H9 (cell line): ENCODE measurements around the gene SMAD3. TPM values are rescaled to one million over a fixed set of nuclear protein-coding genes. Genes with fewer than 3 reads are reported as not detected.
A peak's percentile ranks its signal among the peaks of the same experiment; 100 is the strongest.

Source experiments
- DNase-seq: peaks from one replicate; pipeline ENCODE4 v3.0.0-alpha.2; 2017
- H2AFZ ChIP-seq: one replicate; pipeline ENCODE4 v1.6.1; 2013; ENCODE audit warnings: mild to moderate bottlenecking, low read length, control low read depth, moderate library complexity
- H2AK5ac ChIP-seq: 2 replicates; pipeline ENCODE4 v1.6.1; 2013; ENCODE audit warnings: low read length, control low read depth, mixed read lengths; ENCODE audit not compliant: insufficient read length
- H2BK120ac ChIP-seq: one replicate; pipeline ENCODE4 v1.6.1; 2013; ENCODE audit warnings: low read depth, mild to moderate bottlenecking, low read length, control low read depth, inconsistent platforms; ENCODE audit not compliant: poor library complexity, severe bottlenecking
- H2BK12ac ChIP-seq: 2 replicates; pipeline ENCODE4 v1.6.1; 2013; ENCODE audit warnings: low read length, control low read depth, mixed read lengths, low read depth; ENCODE audit not compliant: insufficient read length
- H2BK15ac ChIP-seq: 2 replicates; pipeline ENCODE4 v1.6.1; 2013; ENCODE audit warnings: low read depth, low read length, control low read depth
- H2BK20ac ChIP-seq: one replicate; pipeline ENCODE4 v1.6.1; 2013; ENCODE audit warnings: low read depth, mild to moderate bottlenecking, low read length, control low read depth, inconsistent platforms; ENCODE audit not compliant: poor library complexity, severe bottlenecking
- H2BK5ac ChIP-seq: 2 replicates; pipeline ENCODE4 v1.6.1; 2013; ENCODE audit warnings: low read length, control low read depth, mixed read lengths; ENCODE audit not compliant: insufficient read length
- H3K14ac ChIP-seq: 2 replicates; pipeline ENCODE4 v1.6.1; 2013; ENCODE audit warnings: low read length, control low read depth; ENCODE audit not compliant: insufficient read depth
- H3K18ac ChIP-seq: 2 replicates; pipeline ENCODE4 v1.6.1; 2013; ENCODE audit warnings: low read depth, mild to moderate bottlenecking, mixed read lengths, low read length, control low read depth; ENCODE audit not compliant: insufficient read length
- H3K23ac ChIP-seq: 2 replicates; pipeline ENCODE4 v1.6.1; 2013; ENCODE audit warnings: low read length, control low read depth, mixed read lengths, low read depth; ENCODE audit not compliant: insufficient read length
- H3K23me2 ChIP-seq: 2 replicates; pipeline ENCODE4 v1.6.1; 2013; ENCODE audit warnings: low read depth, mild to moderate bottlenecking, mixed read lengths, low read length, control low read depth; ENCODE audit not compliant: insufficient read length, poor library complexity, severe bottlenecking
- H3K27ac ChIP-seq: 2 replicates; pipeline ENCODE4 v1.5.1; 2013; ENCODE audit warnings: low read length, control low read depth, mixed read lengths, low read depth; ENCODE audit not compliant: insufficient read length
- H3K27me3 ChIP-seq: 2 replicates; pipeline ENCODE4 v1.6.1; 2013; ENCODE audit warnings: low read length, control low read depth, inconsistent platforms; ENCODE audit not compliant: insufficient read depth
- H3K4ac ChIP-seq: 2 replicates; pipeline ENCODE4 v1.6.1; 2013; ENCODE audit warnings: low read depth, mild to moderate bottlenecking, control low read depth, inconsistent platforms, low read length, moderate library complexity
- H3K4me1 ChIP-seq: 2 replicates; pipeline ENCODE4 v1.6.1; 2013; ENCODE audit warnings: low read length, control low read depth, inconsistent platforms; ENCODE audit not compliant: insufficient read depth
- H3K4me2 ChIP-seq: 2 replicates; pipeline ENCODE4 v1.6.1; 2013; ENCODE audit warnings: low read length, control low read depth, mixed read lengths; ENCODE audit not compliant: insufficient read length, insufficient read depth
- H3K56ac ChIP-seq: 2 replicates; pipeline ENCODE4 v1.6.1; 2013; ENCODE audit warnings: low read depth, mild to moderate bottlenecking, mixed read lengths, low read length, control low read depth; ENCODE audit not compliant: insufficient read length
- H3K79me1 ChIP-seq: 2 replicates; pipeline ENCODE4 v1.6.1; 2013; ENCODE audit warnings: low read depth, mild to moderate bottlenecking, moderate library complexity, low read length, control low read depth, inconsistent platforms; ENCODE audit not compliant: insufficient read depth, poor library complexity, severe bottlenecking
- H3K79me2 ChIP-seq: 2 replicates; pipeline ENCODE4 v1.6.1; 2013; ENCODE audit warnings: low read length, control low read depth, inconsistent platforms; ENCODE audit not compliant: insufficient read depth
- H3K9ac ChIP-seq: 2 replicates; pipeline ENCODE4 v1.6.1; 2013; ENCODE audit warnings: low read length, control low read depth, mixed read lengths; ENCODE audit not compliant: insufficient read length; ENCODE audit errors: extremely low read depth
- H3K9me3 ChIP-seq: one replicate; pipeline ENCODE4 v1.6.1; 2013; ENCODE audit warnings: low read depth, low read length, inconsistent platforms; ENCODE audit not compliant: control insufficient read depth
- H3T11ph ChIP-seq: one replicate; pipeline ENCODE4 v1.6.1; 2013; ENCODE audit warnings: mild to moderate bottlenecking, low read length, control low read depth, inconsistent platforms
- H4K20me1 ChIP-seq: one replicate; pipeline ENCODE4 v1.6.1; 2013; ENCODE audit not compliant: control insufficient read depth, insufficient read length, insufficient read depth
- H4K5ac ChIP-seq: 2 replicates; pipeline ENCODE4 v1.6.1; 2013; ENCODE audit warnings: low read depth, mild to moderate bottlenecking, mixed read lengths, low read length, control low read depth; ENCODE audit not compliant: insufficient read length
- H4K8ac ChIP-seq: replicated peaks from 2 replicates; pipeline ENCODE4 v1.6.1; 2013; ENCODE audit warnings: low read length, control low read depth, mixed read lengths, low read depth; ENCODE audit not compliant: insufficient read length
- H4K91ac ChIP-seq: 2 replicates; pipeline ENCODE4 v1.6.1; 2013; ENCODE audit warnings: low read depth, mild to moderate bottlenecking, moderate library complexity, mixed read lengths, low read length, control low read depth; ENCODE audit not compliant: insufficient read length
- H3K27ac Mint-ChIP-seq, 3 experiments: 2 replicates in 2 of 3; 3 replicates in 1 of 3; pipeline ENCODE4 v1.8.0; 2020 to 2021; ENCODE audit warnings: mixed read lengths in 3 of 3, mild to moderate bottlenecking in 1 of 3, moderate library complexity in 1 of 3
- H3K27me3 Mint-ChIP-seq: 2 replicates; pipeline ENCODE4 v1.8.0; 2021; ENCODE audit warnings: low read depth, mild to moderate bottlenecking, moderate library complexity, mixed read lengths
- H3K36me3 Mint-ChIP-seq, 3 experiments: 2 replicates in 2 of 3; 3 replicates in 1 of 3; pipeline ENCODE4 v1.8.0; 2020 to 2021; ENCODE audit warnings: low read depth in 3 of 3, mixed read lengths in 3 of 3; ENCODE audit not compliant: insufficient read depth in 1 of 3
- H3K4me1 Mint-ChIP-seq, 2 experiments: 2 replicates each; pipeline ENCODE4 v1.8.0; 2020; ENCODE audit warnings: mixed read lengths in 2 of 2
- H3K4me3 Mint-ChIP-seq, 2 experiments: 2 replicates in 1 of 2; 3 replicates in 1 of 2; pipeline ENCODE4 v1.8.0; 2020 to 2021; ENCODE audit warnings: mild to moderate bottlenecking in 2 of 2, mixed read lengths in 2 of 2, moderate library complexity in 1 of 2
- H3K9me3 Mint-ChIP-seq, 2 experiments: 2 replicates in 1 of 2; 3 replicates in 1 of 2; pipeline ENCODE4 v1.8.0; 2020; ENCODE audit warnings: mild to moderate bottlenecking in 2 of 2, mixed read lengths in 2 of 2, moderate library complexity in 1 of 2
- WGBS: extraction: QIAGEN DNeasy Blood & Tissue Kit; methylation state at CpG from one replicate; pipeline ENCODE4 v1.1.7; 2013; ENCODE audit warnings: missing lambda C conversion rate, low lambda C conversion rate, mixed read lengths; ENCODE audit not compliant: insufficient read length; ENCODE audit errors: extremely low coverage; 5-methylcytosine and 5-hydroxymethylcytosine counted together
- total RNA-seq: library from RNA; stranded (reverse); gene quantifications from 2 replicates; pipeline ENCODE4 v1.2.1, GENCODE V29; 2021
- TF ChIP-seq, protein P1 (sequence below): fragments of 200-600 bp; sonication (generic); conservative IDR thresholded peaks from 3 replicates; pipeline ENCODE4 v1.8.0; 2021; ENCODE audit warnings: antibody characterized with exemption, mild to moderate bottlenecking

The SMAD3 gene
- total RNA-seq, 1 experiment from 2014 or later: 26.7 TPM

DNA sequence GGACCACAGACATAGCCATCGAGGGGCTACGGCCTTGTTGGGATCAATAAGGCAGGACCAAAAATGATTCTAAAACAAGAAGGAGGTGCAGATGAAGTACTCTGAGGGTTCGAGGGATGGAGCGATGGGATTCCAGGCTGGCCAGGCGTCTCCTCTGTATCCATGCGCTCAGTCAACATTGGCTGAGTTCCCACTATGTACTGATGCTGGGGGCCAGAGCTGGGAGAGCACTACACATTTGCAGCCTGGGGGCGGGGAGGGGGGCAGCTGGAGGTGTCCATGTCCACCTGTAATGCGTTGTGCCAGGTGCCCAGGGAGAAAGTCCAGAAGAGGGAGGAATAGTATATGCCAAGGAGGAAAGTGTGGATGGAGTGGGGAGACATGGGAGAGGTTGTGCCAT, 107.6 kb downstream of the SMAD3 start:
- no peaks in the 10 kb centered on the region for H3K9me3 Mint-ChIP-seq

More for the DNA sequence above, 107.6 kb downstream of the SMAD3 start:
- no peak overlapping the region for H2BK5ac ChIP-seq
- H3K79me1 ChIP-seq: no peaks in the 10 kb centered on the region
- H3K4ac ChIP-seq: no peak overlapping the region
- H3K4me2 ChIP-seq: no peak overlapping the region
- no peak for DNase-seq
- no peak overlapping the region for H2BK120ac ChIP-seq
- H3K36me3 Mint-ChIP-seq: peaks cover 2 to 45% (median 12%) of the 10 kb centered on the region in 3 experiments; a peak in 6 of 7 replicates
- H4K20me1 ChIP-seq: no peaks in the 10 kb centered on the region
- H3K23ac ChIP-seq: no peak overlapping the region
- peaks cover 11% of the 10 kb centered on the region; the same call in 1 of the 2 replicates for H3K4me1 ChIP-seq
- H3K79me2 ChIP-seq: no peaks in the 10 kb centered on the region
- no peaks in the 10 kb centered on the region for H3K27me3 ChIP-seq
- no peak overlapping the region for H3K56ac ChIP-seq
- no peaks in the 10 kb centered on the region for H3K23me2 ChIP-seq
- H2AK5ac ChIP-seq: no peak overlapping the region
- WGBS: no CpG with 5 or more reads among the region's 8 CpGs
- H3K9ac ChIP-seq: no peak overlapping the region
- H3K4me3 Mint-ChIP-seq: no peak overlapping the region
- H3K9me3 ChIP-seq: no peaks in the 10 kb centered on the region
- H3K14ac ChIP-seq: no peak overlapping the region; the same call in 1 of the 2 replicates
- no peak overlapping the region for H2BK20ac ChIP-seq
- H4K91ac ChIP-seq: no peak overlapping the region
- no peak overlapping the region for H2AFZ ChIP-seq
- peaks cover 39 to 53% of the 10 kb centered on the region in 2 experiments for H3K4me1 Mint-ChIP-seq
- no peaks in the 10 kb centered on the region for H3K27me3 Mint-ChIP-seq
- H4K5ac ChIP-seq: no peak overlapping the region
- H3K18ac ChIP-seq: no peak overlapping the region
- TF ChIP-seq, protein P1, sequence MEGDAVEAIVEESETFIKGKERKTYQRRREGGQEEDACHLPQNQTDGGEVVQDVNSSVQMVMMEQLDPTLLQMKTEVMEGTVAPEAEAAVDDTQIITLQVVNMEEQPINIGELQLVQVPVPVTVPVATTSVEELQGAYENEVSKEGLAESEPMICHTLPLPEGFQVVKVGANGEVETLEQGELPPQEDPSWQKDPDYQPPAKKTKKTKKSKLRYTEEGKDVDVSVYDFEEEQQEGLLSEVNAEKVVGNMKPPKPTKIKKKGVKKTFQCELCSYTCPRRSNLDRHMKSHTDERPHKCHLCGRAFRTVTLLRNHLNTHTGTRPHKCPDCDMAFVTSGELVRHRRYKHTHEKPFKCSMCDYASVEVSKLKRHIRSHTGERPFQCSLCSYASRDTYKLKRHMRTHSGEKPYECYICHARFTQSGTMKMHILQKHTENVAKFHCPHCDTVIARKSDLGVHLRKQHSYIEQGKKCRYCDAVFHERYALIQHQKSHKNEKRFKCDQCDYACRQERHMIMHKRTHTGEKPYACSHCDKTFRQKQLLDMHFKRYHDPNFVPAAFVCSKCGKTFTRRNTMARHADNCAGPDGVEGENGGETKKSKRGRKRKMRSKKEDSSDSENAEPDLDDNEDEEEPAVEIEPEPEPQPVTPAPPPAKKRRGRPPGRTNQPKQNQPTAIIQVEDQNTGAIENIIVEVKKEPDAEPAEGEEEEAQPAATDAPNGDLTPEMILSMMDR: no peak
- H3K27ac Mint-ChIP-seq: peak overlapping the region in 1 of 3 experiments; percentile 37; a peak in 1 of 7 replicates
- H2BK12ac ChIP-seq: no peak overlapping the region
- no peak overlapping the region for H3T11ph ChIP-seq
- no peak overlapping the region for H4K8ac ChIP-seq
- no peak overlapping the region for H3K27ac ChIP-seq
- H2BK15ac ChIP-seq: no peak overlapping the region
